B cell (primary cell): ENCODE results near the gene ABCG1. TPM values are rescaled to one million over a fixed set of nuclear protein-coding genes. Genes with fewer than 3 reads are reported as not detected.

Source experiments
- ATAC-seq: fragments of 200-7000 bp; cut with Tn5 transposase; one replicate; pipeline ENCODE4 v1.10.0; 2021; ENCODE audit warnings: low read depth, mild to moderate bottlenecking, moderate number of reproducible peaks, moderate library complexity
- CTCF ChIA-PET: fragments of 350-600 bp; sonication (Branson Sonifier 250); formaldehyde crosslinking; loops from one replicate; lab custom pipeline; 2021; ENCODE audit warnings: antibody characterized with exemption, inconsistent platforms; lab: Charles Lee
- POLR2A ChIA-PET: fragments of 350-600 bp; sonication (Branson Sonifier 250); formaldehyde crosslinking; loops from one replicate; lab custom pipeline; 2021; ENCODE audit warnings: antibody characterized with exemption; lab: Charles Lee
- DNase-seq: peaks from one replicate; pipeline ENCODE4 v3.0.0; 2013
- H2AFZ ChIP-seq: 2 replicates; pipeline ENCODE4 v1.6.1; 2012; ENCODE audit warnings: mild to moderate bottlenecking, low read depth, low read length; ENCODE audit not compliant: insufficient read depth, poor library complexity, severe bottlenecking
- H3K27ac ChIP-seq, 2 donors: 1 replicate in 1 of 2; 2 replicates in 1 of 2; pipeline ENCODE4 v1.5.1; 2012 to 2013; ENCODE audit warnings: low read length in 2 of 2, mild to moderate bottlenecking in 2 of 2, moderate library complexity in 1 of 2
- H3K27me3 ChIP-seq, 4 experiments: fragments of 200-600 bp in 1 of 4; sonication (generic) in 1 of 4; replicated peaks in 1 of 4; 1 replicate in 2 of 4; 2 replicates in 2 of 4; pipeline versions ENCODE4 v1.6.1 to v1.7.0; 2013 to 2016; ENCODE audit warnings: low read length in 3 of 4, mild to moderate bottlenecking in 2 of 4, mixed read lengths in 1 of 4, moderate library complexity in 1 of 4; ENCODE audit not compliant: insufficient read depth in 4 of 4, control insufficient read depth in 3 of 4; ENCODE audit errors: control extremely low read depth in 1 of 4
- H3K36me3 ChIP-seq, 2 experiments: replicated peaks in 1 of 2; 1 replicate in 1 of 2; 2 replicates in 1 of 2; pipeline versions ENCODE4 v1.6.1 to v1.7.1; 2013; ENCODE audit warnings: low read length in 1 of 2; ENCODE audit not compliant: insufficient read depth in 2 of 2, control insufficient read depth in 1 of 2; ENCODE audit errors: control extremely low read depth in 1 of 2, extremely low read depth in 1 of 2
- H3K4me1 ChIP-seq, 2 donors: fragments of 200-600 bp in 1 of 2; sonication (generic) in 1 of 2; 1 replicate in 1 of 2; 2 replicates in 1 of 2; pipeline versions ENCODE4 v1.5.1 to v1.6.1; 2013 to 2017; ENCODE audit warnings: low read length in 2 of 2; ENCODE audit not compliant: control insufficient read depth in 2 of 2, insufficient read depth in 2 of 2
- H3K4me2 ChIP-seq: replicated peaks from 2 replicates; pipeline ENCODE3; 2012; ENCODE audit warnings: mild to moderate bottlenecking, low read depth, low read length; ENCODE audit not compliant: poor library complexity, severe bottlenecking
- H3K4me3 ChIP-seq, 5 experiments: fragments of 200-600 bp in 1 of 5; sonication (generic) in 1 of 5; 1 replicate in 3 of 5; 2 replicates in 2 of 5; pipeline versions ENCODE4 v1.5.1 to v1.7.0; 2011 to 2016; ENCODE audit warnings: low read length in 4 of 5, mild to moderate bottlenecking in 4 of 5, low read depth in 2 of 5, control low read depth in 1 of 5, moderate library complexity in 1 of 5; ENCODE audit not compliant: insufficient read depth in 1 of 5; ENCODE audit errors: control extremely low read depth in 1 of 5, extremely low read depth in 1 of 5
- H3K79me2 ChIP-seq: fragments of 200-600 bp; sonication (generic); one replicate; pipeline ENCODE4 v1.6.0; 2016; ENCODE audit warnings: low read length; ENCODE audit not compliant: control insufficient read depth, insufficient read depth
- H3K9ac ChIP-seq: fragments of 200-600 bp; sonication (generic); 2 replicates; pipeline ENCODE4 v1.6.1; 2017; ENCODE audit warnings: mild to moderate bottlenecking, low read length, moderate library complexity
- H3K9me3 ChIP-seq, 3 donors: one replicate each; pipeline versions ENCODE4 v1.6.1 to v1.7.1; 2013; ENCODE audit warnings: low read length in 2 of 3; ENCODE audit not compliant: control insufficient read depth in 2 of 3, insufficient read depth in 1 of 3; ENCODE audit errors: control extremely low read depth in 1 of 3
- H4K20me1 ChIP-seq: 2 replicates; pipeline ENCODE4 v1.6.0; 2012; ENCODE audit warnings: mild to moderate bottlenecking, low read length; ENCODE audit not compliant: insufficient read depth, control insufficient read depth, poor library complexity, severe bottlenecking
- H3K27ac Mint-ChIP-seq: one replicate; pipeline ENCODE4 v1.8.0; 2021; ENCODE audit warnings: mixed read lengths
- H3K27me3 Mint-ChIP-seq: one replicate; pipeline ENCODE4 v1.8.0; 2021; ENCODE audit warnings: mixed read lengths
- H3K4me1 Mint-ChIP-seq: one replicate; pipeline ENCODE4 v1.8.0; 2021; ENCODE audit warnings: mixed read lengths
- H3K4me3 Mint-ChIP-seq: one replicate; pipeline ENCODE4 v1.8.0; 2021; ENCODE audit warnings: mixed read lengths
- H3K9me3 Mint-ChIP-seq: one replicate; pipeline ENCODE4 v1.8.0; 2022; ENCODE audit warnings: mixed read lengths; ENCODE audit not compliant: insufficient read depth
- CTCF ChIP-seq: fragments of 200-600 bp; IDR thresholded peaks from one replicate; pipeline ENCODE4 v1.8.0; 2022; ENCODE audit warnings: antibody characterized with exemption, mild to moderate bottlenecking
- EZH2 ChIP-seq: IDR thresholded peaks from 2 replicates; pipeline ENCODE4 v1.6.1; 2012; ENCODE audit warnings: borderline replicate concordance, low read depth, mild to moderate bottlenecking, moderate library complexity, low read length; ENCODE audit not compliant: insufficient read depth, poor library complexity, severe bottlenecking
- WGBS: methylation state at CpG from one replicate; pipeline ENCODE4 v1.1.5; 2013; ENCODE audit warnings: missing lambda C conversion rate; ENCODE audit not compliant: insufficient coverage; 5-methylcytosine and 5-hydroxymethylcytosine counted together
- intact Hi-C: fragments of 100-400 bp; cut with micrococcal nuclease; formaldehyde crosslinking; loops from one replicate; pipeline ENCODE4 v1.10.0; 2022
- polyA plus RNA-seq: library from polyadenylated mRNA; depleted of rRNA; stranded (reverse); fragments of >200 nt; gene quantifications from 2 replicates; pipeline ENCODE4 v1.2.3, GENCODE V29; 2012
- total RNA-seq, 2 donors: library from RNA; stranded (reverse); fragments of 120-200 nt in 1 of 2; gene quantifications; 1 replicate in 1 of 2; 2 replicates in 1 of 2; pipeline versions ENCODE4 v1.2.3 to v1.2.4, GENCODE V29; 2013 to 2022

The ABCG1 gene
- total and polyA plus RNA-seq, 2 donors (not counting 1 experiment from before 2014, with no cell fraction given), result 8.7 to 27.5 TPM

- ChIA-PET CTCF (interaction anchor here (0.7 to 2.2 kb wide), 4 partner anchors 13 to 68 kb away, joined by 3 to 7 read pairs (median 4); no protein-coding TSS in a partner anchor), POLR2A (interaction anchor here (0.9 kb wide), 1 partner anchor 19 kb away, joined by 3 read pairs; no protein-coding TSS in a partner anchor)
- ATAC-seq, result no peak
- no peaks in the 10 kb centered on the region for H3K27me3 Mint-ChIP-seq
- Histone ChIP-seq H3K9me3 (no peaks in the 10 kb centered on the region), H3K79me2 (no peaks in the 10 kb centered on the region), H2AFZ (no peak overlapping the region), H3K4me1 (peaks cover 18 to 21% of the 10 kb centered on the region in 2 donors), H4K20me1 (no peaks in the 10 kb centered on the region), H3K27ac (no peak overlapping the region), H3K9ac (no peak overlapping the region), H3K27me3 (no peaks in the 10 kb centered on the region), H3K4me2 (no peak overlapping the region), H3K4me3 (no peak overlapping the region), H3K36me3 (no peaks in the 10 kb centered on the region)
- H3K27ac Mint-ChIP-seq, result no peak overlapping the region
- H3K9me3 Mint-ChIP-seq, result no peaks in the 10 kb centered on the region
- peaks cover 26% of the 10 kb centered on the region for H3K4me1 Mint-ChIP-seq
- TF ChIP-seq EZH2 (no peak), CTCF (no peak)
- H3K4me3 Mint-ChIP-seq, result no peak overlapping the region
- no peak for DNase-seq
- intact Hi-C loops, result no loop called here
- 92% methylated on average over 7 of the region's 11 CpGs for WGBS
These were observed 17.3 kb upstream of the ABCG1 start for GRCh38 chr21:42201615-42202161.

GRCh38 chr21:42202321-42202720, 16.6 kb upstream of the ABCG1 start:
- Mint-ChIP-seq H3K4me1 (peaks cover 26% of the 10 kb centered on the region), H3K4me3 (no peak overlapping the region), H3K27me3 (no peaks in the 10 kb centered on the region), H3K9me3 (no peaks in the 10 kb centered on the region), H3K27ac (no peak overlapping the region)
- Histone ChIP-seq H3K4me1 (peaks cover 18 to 21% of the 10 kb centered on the region in 2 donors), H3K4me3 (no peak overlapping the region), H3K9me3 (no peaks in the 10 kb centered on the region), H3K9ac (no peak overlapping the region), H3K79me2 (no peaks in the 10 kb centered on the region), H2AFZ (no peak overlapping the region), H3K36me3 (no peaks in the 10 kb centered on the region), H4K20me1 (no peaks in the 10 kb centered on the region), H3K4me2 (no peak overlapping the region), H3K27ac (no peak overlapping the region), H3K27me3 (no peaks in the 10 kb centered on the region)
- 93% methylated on average over 5 of the region's 10 CpGs for WGBS
- ChIA-PET CTCF (interaction anchor here (0.7 kb wide), 1 partner anchor 220 kb away, joined by 3 read pairs; no protein-coding TSS in a partner anchor), POLR2A (no interaction called here)
- no peak for DNase-seq
- TF ChIP-seq EZH2 (no peak), CTCF (no peak)
- no peak for ATAC-seq
- intact Hi-C loops, result no loop called here
